Pancreas (tissue), 10 donors: Measurements from ENCODE around the gene SPOCK1. TPM values are rescaled to one million over a fixed set of nuclear protein-coding genes. Genes with fewer than 3 reads are reported as not detected.

Experiments
- ATAC-seq, 4 donors: fragments of 200-7000 bp; cut with Tn5 transposase; one replicate each; pipeline versions ENCODE4 v1.8.0 to v1.9.1; 2020; ENCODE audit warnings: mild to moderate bottlenecking in 4 of 4, moderate library complexity in 4 of 4
- DNase-seq, 6 donors: peaks; one replicate each; pipeline ENCODE4 v3.0.0-alpha.2; 2020
- FAIRE-seq: peaks from 2 replicates; lab custom pipeline; 2012; peaks lifted over from hg19 to GRCh38; lab: Jason Lieb, UNC
- H3K27ac ChIP-seq, 4 donors: fragments of 200-600 bp; sonication (generic); 1 replicate in 3 of 4; 2 replicates in 1 of 4; pipeline versions ENCODE4 v1.5.0 to v1.8.0; 2020
- H3K27me3 ChIP-seq, 4 donors: fragments of 200-600 bp; one replicate each; pipeline ENCODE4 v1.8.0; 2021
- H3K36me3 ChIP-seq, 3 donors: fragments of 200-600 bp; sonication (generic) in 1 of 3; one replicate each; pipeline versions ENCODE4 v1.5.0 to v1.8.0; 2020 to 2021
- H3K4me1 ChIP-seq, 3 donors: fragments of 200-600 bp; one replicate each; pipeline ENCODE4 v1.8.0; 2021
- H3K4me3 ChIP-seq, 4 donors: fragments of 200-600 bp; sonication (generic) in 2 of 4; one replicate each; pipeline versions ENCODE4 v1.5.0 to v1.8.0; 2020 to 2021
- H3K9me3 ChIP-seq, 4 donors: fragments of 200-600 bp; one replicate each; pipeline ENCODE4 v1.8.0; 2021
- CTCF ChIP-seq, 4 donors: fragments of 200-600 bp; sonication (generic) in 3 of 4; IDR thresholded peaks; one replicate each; pipeline versions ENCODE4 v1.5.0 to v1.8.0; 2021; ENCODE audit warnings: antibody characterized with exemption in 4 of 4
- WGBS, 2 donors: extraction: QIAGEN DNeasy Blood & Tissue Kit; methylation state at CpG; one replicate each; pipeline ENCODE4 v1.1.7; 2013; 5-methylcytosine and 5-hydroxymethylcytosine counted together
- intact Hi-C, 3 donors: fragments of 100-400 bp; cut with DNase I; formaldehyde crosslinking; loops; one replicate each; pipeline versions ENCODE4 v1.11.1 to v1.14.2; 2022
- polyA plus RNA-seq, 2 donors: library from polyadenylated mRNA; stranded (reverse); fragments of 200-250 nt; gene quantifications; one replicate each; pipeline ENCODE4 v1.2.3, GENCODE V29; 2013
- total RNA-seq, 6 donors: library from RNA; stranded (reverse); fragmentation: NEBNext Ultra II Directional in 4 of 6; extraction: Animal tissue kit (Norgen Biotek cat#: 25700) in 4 of 6; gene quantifications; one replicate each; pipeline versions ENCODE4 v1.2.1 to v1.2.4, GENCODE V29; 2021 to 2023
- donor health status: healthy with polysubstance abuse.
- donor health status: DM: no; HTN: no; CAD: no; lungs with moderate emphysema.
- donor health status: DM: no; HTN: no; CAD: no.
- donor health status: control.
- donor health status: control.
- donor health status: Bipolar disorder and iron deficiency.
- donor health status: DM: yes; HTN: yes; CAD: no.
- donor health status: DM: no; HTN: no; CAD: no.
- donor health status: DM: no; HTN: no; CAD: no.
- donor health status: DM: yes; HTN: yes; CAD: no.

SPOCK1 gene
- total and polyA plus RNA-seq, 8 donors, result 1.7 to 16.5 (median 5.3) TPM

DNA sequence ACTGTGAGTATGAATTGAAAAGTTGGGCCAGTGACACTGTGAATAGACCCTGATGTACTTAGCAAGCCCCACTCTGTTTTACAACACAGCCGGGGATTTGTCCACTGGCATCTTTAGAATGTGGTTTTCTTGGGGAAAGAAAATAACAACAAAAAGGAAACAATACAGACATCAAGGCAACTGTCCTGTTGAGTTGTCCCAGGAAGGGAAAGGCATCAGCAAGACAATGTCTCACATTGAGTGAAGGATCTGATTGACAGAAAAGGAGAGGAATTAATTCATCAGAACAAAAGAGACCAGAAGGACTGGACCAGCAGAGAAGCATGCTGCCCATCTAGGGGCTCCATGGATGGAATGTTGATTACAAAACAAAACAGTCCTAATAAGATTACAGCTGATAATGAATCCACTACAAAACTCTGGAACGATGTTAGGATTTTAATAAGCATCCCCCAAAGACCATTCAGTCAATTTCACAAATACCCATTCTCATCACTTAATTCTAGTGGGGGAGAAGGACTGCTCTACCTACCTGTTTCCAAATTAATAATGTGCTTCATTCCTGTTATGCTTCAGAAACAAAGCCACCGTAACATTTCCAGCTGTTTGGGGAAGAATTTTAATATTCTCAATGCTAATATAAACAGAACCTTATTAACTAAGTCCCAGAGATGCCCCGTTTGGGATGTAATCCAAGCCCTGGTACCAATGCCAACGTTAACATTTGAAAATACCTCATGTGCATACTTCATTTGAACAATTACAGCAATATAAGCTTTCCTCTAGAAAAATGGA, 298.0 kb downstream of the SPOCK1 start:
- ATAC-seq (no peak), FAIRE-seq (no peak), DNase-seq (no peak)

DNA sequence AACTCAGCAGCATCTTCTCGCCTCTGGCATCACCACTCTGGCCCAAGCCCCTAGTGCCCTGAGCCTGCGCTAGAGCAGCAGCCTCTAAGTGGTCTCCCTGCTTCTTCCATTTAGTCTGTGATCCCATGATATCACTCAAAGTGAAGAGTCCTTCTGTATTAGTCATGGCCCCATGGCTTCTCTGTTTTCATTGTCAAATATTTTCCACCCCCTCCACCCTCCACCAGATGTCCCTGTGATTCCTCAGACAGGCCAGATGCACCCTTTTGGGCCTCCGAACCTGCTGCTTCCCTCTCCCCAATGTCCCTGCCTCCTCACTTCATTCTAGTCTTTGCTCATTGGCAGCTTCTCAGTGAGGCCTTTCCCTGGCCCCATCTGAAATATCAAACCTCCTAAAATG, 299.2 kb downstream of the SPOCK1 start:
- Histone ChIP-seq H3K4me3 (no peak overlapping the region), H3K4me1 (no peaks in the 10 kb centered on the region), H3K27ac (no peak overlapping the region), H3K9me3 (no peaks in the 10 kb centered on the region), H3K36me3 (no peaks in the 10 kb centered on the region), H3K27me3 (no peaks in the 10 kb centered on the region)
- DNase-seq (no peak), FAIRE-seq (no peak), ATAC-seq (no peak)
- TF ChIP-seq CTCF (IDR thresholded peaks at IDR 0.05), result no peak
- WGBS, 2 donors, result 90 to 92% methylated on average over 3 of the region's 3 CpGs
- intact Hi-C loops, result no loop called here

More for the DNA sequence above, 298.0 kb downstream of the SPOCK1 start:
- intact Hi-C loops, result no loop called here
- no peak overlapping the region for H3K4me3 ChIP-seq
- H3K27ac ChIP-seq, result no peak overlapping the region
- no peak for TF ChIP-seq CTCF (IDR thresholded peaks at IDR 0.05)
- H3K36me3 ChIP-seq, result no peaks in the 10 kb centered on the region
- no peaks in the 10 kb centered on the region for H3K9me3 ChIP-seq
- no peaks in the 10 kb centered on the region for H3K27me3 ChIP-seq
- 80 to 83% methylated on average over 5 of the region's 5 CpGs for WGBS, 2 donors
- peaks cover 4 to 7% (median 5%) of the 10 kb centered on the region in 3 donors for H3K4me1 ChIP-seq

GRCh38 chr5:137199201-137199600, 299.9 kb downstream of the SPOCK1 start:
- Histone ChIP-seq H3K36me3 (no peaks in the 10 kb centered on the region), H3K27ac (no peak overlapping the region), H3K27me3 (no peaks in the 10 kb centered on the region), H3K4me3 (no peak overlapping the region), H3K4me1 (no peaks in the 10 kb centered on the region), H3K9me3 (no peaks in the 10 kb centered on the region)
- FAIRE-seq, result no peak
- no peak for DNase-seq
- no peak for ATAC-seq
- intact Hi-C loops, result no loop called here
- WGBS, 2 donors, result 85 to 91% methylated on average over 6 of the region's 6 CpGs
- TF ChIP-seq CTCF (IDR thresholded peaks at IDR 0.05), result no peak

DNA sequence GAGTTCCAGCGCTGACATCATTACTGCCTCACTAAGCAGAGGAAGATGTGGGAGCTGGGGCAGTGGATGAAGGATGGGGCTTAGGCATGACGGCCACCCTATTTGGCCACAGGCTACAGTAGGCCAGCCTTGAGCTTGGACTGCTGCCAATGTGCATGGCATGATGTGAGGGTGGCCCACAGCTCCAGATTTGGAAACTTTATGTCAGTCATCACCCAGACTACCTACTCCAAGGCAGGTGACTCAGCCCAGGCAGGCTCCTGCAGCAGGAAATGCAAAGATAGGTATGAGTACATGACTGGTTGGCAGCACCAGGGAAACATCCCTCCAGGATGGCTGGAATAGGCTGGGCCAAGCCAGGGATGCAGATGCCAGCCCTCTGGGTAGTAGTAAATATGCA, 303.6 kb downstream of the SPOCK1 start:
- FAIRE-seq, result no peak
- intact Hi-C loops, result no loop called here
- TF ChIP-seq CTCF (IDR thresholded peaks at IDR 0.05), result no peak
- Histone ChIP-seq H3K4me1 (peaks cover 0 to 7% (median 3%) of the 10 kb centered on the region in 3 donors), H3K27ac (no peak overlapping the region), H3K27me3 (no peaks in the 10 kb centered on the region), H3K9me3 (no peaks in the 10 kb centered on the region), H3K4me3 (no peak overlapping the region), H3K36me3 (no peaks in the 10 kb centered on the region)
- DNase-seq, result peak in 1 of 6 donors; percentile 32
- 94 to 96% methylated on average over 2 of the region's 2 CpGs for WGBS, 2 donors
- no peak for ATAC-seq

GRCh38 chr5:137194300-137194699, 304.8 kb downstream of the SPOCK1 start:
- intact Hi-C loops, result no loop called here
- Histone ChIP-seq H3K36me3 (no peaks in the 10 kb centered on the region), H3K4me3 (no peak overlapping the region), H3K4me1 (peaks cover 0 to 7% (median 3%) of the 10 kb centered on the region in 3 donors), H3K27me3 (no peaks in the 10 kb centered on the region), H3K27ac (no peak overlapping the region), H3K9me3 (no peaks in the 10 kb centered on the region)
- FAIRE-seq (no peak), ATAC-seq (no peak), DNase-seq (no peak)
- TF ChIP-seq CTCF (IDR thresholded peaks at IDR 0.05), result no peak
- 72 to 84% methylated on average over 7 to 8 of the region's 8 CpGs for WGBS, 2 donors
